Endothelial cell (in vitro differentiated cells): ENCODE data around the gene TENT4A. TPM values are rescaled to one million over a fixed set of nuclear protein-coding genes. Genes with fewer than 3 reads are reported as not detected.

Experiments used
- total RNA-seq: library from RNA; stranded (reverse); fragmentation: NEBNext Ultra II Directional; extraction: Animal tissue kit (Norgen Biotek cat#: 25700); gene quantifications from one replicate; pipeline ENCODE4 v1.2.1, GENCODE V29; 2021; ENCODE audit not compliant: unreplicated experiment

TENT4A gene
- total RNA-seq, 1 donor from 2014 or later = 24.7 TPM

Other genes starting within 250 kb of the TENT4A start
- gene NSUN2, start 80.4 kb upstream of the TENT4A start, total RNA-seq = 70.2 TPM
- 21.6 TPM for gene SRD5A1, start 80.0 kb upstream of the TENT4A start, total RNA-seq